Panc1 (cell line): ENCODE data around the gene TCHH.

Experiments used
- TCF7L2 ChIP-seq: IDR thresholded peaks from 2 replicates; pipeline ENCODE4 v1.6.1; 2011; ENCODE audit warnings: mild to moderate bottlenecking, low read depth, low read length, inconsistent platforms
- TF ChIP-seq, protein P1 (sequence below): fragments of 450-650 bp; IDR thresholded peaks from 2 replicates; pipeline ENCODE4 v1.5.1; 2017; ENCODE audit warnings: mild to moderate bottlenecking

DNA sequence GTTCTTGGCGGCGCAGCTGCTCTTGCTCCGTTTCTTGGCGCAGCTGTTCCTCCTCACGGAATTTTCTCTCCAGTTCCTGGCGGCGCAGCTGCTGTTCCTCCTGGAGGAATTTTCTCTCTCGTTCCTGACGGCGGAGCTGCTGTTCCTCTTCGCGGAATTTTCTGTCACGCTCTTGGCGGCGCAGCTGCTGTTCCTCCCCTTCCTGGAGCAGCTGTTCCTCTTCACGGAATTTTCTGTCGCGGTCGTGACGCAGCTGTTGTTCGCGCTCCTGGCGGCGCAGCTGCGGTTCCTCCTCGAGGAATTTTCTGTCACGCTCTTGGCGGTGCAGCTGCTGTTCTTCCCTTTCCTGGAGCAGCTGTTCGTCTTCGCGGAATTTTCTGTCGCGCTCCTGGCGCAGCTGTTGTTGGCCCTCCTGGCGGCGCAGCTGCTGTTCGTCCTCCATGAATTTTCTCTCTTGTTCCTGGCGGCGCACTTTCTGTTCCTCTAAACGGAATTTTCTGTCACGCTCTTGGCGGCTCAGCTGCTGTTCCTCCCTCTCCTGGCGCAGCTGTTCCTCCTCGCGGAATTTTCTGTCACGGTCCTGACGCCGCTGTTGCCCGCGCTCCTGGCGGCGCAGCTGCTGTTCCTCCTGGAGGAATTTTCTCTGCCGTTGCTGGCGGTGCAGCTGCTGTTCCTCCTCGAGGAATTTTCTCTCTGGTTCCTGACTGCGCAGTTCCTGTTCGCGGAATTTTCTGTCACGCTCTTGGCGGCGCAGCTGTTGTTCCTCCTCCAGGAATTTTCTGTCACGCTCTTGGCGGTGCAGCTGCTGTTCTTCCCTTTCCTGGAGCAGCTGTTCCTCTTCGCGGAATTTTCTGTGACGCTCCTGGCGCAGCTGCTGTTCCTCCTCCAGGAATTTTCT lies 7.0 kb downstream of the TCHH start:
- TF ChIP-seq TCF7L2, result no peak
- TF ChIP-seq, protein P1, sequence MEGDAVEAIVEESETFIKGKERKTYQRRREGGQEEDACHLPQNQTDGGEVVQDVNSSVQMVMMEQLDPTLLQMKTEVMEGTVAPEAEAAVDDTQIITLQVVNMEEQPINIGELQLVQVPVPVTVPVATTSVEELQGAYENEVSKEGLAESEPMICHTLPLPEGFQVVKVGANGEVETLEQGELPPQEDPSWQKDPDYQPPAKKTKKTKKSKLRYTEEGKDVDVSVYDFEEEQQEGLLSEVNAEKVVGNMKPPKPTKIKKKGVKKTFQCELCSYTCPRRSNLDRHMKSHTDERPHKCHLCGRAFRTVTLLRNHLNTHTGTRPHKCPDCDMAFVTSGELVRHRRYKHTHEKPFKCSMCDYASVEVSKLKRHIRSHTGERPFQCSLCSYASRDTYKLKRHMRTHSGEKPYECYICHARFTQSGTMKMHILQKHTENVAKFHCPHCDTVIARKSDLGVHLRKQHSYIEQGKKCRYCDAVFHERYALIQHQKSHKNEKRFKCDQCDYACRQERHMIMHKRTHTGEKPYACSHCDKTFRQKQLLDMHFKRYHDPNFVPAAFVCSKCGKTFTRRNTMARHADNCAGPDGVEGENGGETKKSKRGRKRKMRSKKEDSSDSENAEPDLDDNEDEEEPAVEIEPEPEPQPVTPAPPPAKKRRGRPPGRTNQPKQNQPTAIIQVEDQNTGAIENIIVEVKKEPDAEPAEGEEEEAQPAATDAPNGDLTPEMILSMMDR, result no peak
